IPS-NIHi7 (cell line): ENCODE data around the gene AKR1B15.
"Not testable (repeated sequence)": the region's sequence is repeated elsewhere in the genome, so short reads cannot be mapped to it uniquely, and the experiment has no call there.

ENCODE experiments used
- DNase-seq: peaks from one replicate; pipeline ENCODE4 v3.0.0; 2012; ENCODE audit warnings: mixed read lengths; ENCODE audit errors: extremely low spot score

Gene AKR1B15

DNA sequence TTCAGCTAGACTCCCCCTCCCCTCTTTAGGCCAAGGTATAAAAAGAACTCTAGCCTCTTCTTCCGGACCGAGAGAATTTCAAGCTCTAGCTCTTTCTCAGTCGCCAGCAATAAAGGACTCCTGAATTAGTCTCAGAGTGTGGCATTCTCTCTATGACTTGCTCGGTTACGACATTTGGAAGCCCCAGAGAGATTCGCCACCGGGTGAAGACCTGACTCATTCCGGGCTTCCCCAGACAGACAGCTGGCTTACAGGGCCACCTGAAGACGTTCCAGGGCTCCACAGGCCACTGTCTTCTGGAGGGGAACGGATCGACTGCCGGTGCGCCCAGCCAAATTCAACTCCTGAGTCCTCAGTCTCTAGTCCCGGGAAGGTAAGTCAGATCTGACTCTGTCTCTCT lies at the start of gene AKR1B15:
TSS of gene AKR1B15 (plus strand) at position 234 of the 400 bp plus-strand sequence. CDS start 15,510 bp downstream, outside the sequence.
- peak; percentile 17 for DNase-seq

DNA sequence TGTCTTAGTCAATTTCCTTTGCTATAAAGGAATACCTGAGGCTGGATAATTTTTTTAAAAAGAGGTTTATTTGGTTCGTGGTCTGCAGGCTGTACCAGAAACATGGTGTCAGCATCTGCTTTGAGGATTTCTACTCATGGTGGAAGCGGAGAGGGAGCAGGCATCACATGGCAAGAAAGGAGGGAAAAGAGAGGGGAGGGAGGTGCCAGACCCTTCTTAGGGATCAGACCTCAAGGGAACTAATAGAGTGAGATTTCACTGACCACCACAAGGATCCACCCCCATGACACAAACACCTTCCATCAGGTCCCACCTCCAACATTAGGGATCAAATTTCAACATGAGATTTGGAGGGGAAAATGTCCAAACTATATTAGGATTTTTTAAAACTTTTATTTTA lies 48.5 kb upstream of the AKR1B15 start:
- DNase-seq, result peak; percentile 18

- DNase-seq, result no peak
These were observed 47.9 kb upstream of the AKR1B15 start for GRCh38 chr7:134500982-134501381.

DNA sequence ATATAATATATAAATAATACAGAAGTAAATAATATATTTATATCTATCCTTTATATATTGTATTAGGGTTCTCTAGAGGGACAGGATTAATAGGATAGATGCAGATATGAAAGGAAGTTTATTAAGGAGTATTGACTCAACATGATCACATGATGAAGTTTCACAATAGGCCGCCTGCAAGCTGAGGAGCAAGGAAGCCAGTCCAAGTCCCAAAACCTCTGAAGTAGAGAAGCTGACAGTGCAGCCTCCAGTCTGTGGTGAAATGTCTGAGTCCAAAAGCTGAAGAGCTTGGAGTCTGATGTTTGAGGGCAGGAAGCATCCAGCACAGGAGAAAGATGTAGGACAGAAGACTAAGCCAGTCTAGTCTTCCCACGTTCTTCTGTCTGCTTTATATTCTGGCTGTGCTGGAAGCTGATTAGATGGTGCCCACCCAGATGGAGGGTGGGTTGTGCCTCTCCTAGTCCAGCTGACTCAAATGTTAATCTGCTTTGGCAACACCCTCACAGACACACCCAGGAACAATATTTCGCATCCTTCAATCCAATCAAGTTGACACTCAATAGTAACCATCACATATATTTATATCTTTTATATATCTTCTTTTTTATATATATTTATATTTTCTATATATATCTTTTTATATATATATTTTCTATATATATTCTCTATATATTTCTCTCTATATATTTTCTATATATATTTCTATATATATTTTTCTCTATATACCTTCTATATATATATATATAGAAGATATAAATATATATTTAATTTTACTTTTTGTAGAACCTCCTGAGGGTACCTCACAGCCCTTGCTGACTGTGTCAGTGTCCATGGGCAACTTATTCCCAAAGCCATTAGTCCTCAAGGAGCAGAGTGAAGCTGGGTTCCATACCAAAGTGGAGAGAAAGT lies 46.2 kb upstream of the AKR1B15 start:
- no peak for DNase-seq

GRCh38 chr7:134504660-134505164 lies 44.2 kb upstream of the AKR1B15 start:
- no peak for DNase-seq

DNA sequence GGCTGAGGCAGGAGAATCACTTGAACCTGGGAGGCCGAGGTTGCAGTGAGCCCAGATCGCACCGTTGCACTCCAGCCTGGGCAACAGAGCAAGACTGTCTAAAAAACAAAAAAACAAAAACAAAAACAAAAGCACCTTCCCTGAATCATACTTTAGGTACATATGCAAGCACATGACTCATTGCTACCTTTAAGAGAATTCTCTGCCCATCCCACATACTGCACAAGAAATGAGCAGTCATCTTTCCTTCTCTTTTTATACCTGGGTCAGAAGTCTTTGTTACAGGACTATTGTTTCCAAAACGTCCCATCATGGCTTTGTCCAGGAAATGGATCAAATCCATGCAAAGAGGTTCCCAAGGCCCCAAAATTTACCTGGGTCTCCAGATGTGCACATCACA lies 43.1 kb upstream of the AKR1B15 start:
- no peak for DNase-seq

- no peak for DNase-seq
These were observed 39.9 kb upstream of the AKR1B15 start for GRCh38 chr7:134509010-134509409.

- no peak for DNase-seq
These were observed 38.3 kb upstream of the AKR1B15 start for GRCh38 chr7:134510646-134511045.

GRCh38 chr7:134512271-134512670 lies 36.6 kb upstream of the AKR1B15 start:
- DNase-seq, result no peak

GRCh38 chr7:134513169-134513752 lies 35.6 kb upstream of the AKR1B15 start:
- peak; percentile 77 for DNase-seq

DNA sequence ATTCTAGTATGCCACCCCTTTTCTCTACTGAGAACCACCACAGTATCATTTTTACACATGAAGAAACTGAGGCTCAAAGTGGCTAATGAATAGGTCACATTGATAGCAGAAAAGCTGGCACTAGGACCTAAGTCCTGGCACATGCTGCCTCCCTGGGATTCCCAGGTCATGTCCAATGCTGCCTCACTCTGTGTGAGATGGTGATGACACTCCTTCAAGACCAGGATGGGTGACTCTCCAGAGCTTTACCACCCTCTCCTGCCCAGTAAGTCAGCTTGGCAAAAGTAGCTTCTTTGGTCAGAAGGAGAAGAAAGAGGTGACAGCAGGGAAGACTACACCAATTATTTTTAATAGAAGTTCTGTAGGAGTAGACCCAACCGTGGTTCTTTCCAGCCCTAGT lies 34.8 kb upstream of the AKR1B15 start:
- DNase-seq, result no peak

DNA sequence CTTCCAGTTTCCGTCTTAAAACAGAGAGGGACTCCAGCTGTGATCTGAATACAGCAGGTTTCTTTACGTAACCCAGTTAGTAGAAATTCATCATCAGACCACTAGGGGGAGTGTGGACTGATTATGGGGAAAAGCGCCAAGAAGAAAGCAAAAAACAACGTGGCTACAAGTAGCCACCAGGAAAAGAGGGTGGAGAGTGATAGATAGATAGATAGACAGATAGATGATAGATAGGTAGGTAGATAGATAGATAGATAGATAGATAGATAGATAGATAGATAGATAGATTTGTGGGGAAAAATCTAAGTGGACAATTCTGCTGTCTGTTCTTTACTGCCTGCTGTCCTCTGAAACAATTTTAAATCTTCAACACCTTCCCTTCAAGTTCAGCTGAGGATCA lies 34.2 kb upstream of the AKR1B15 start:
- peak; percentile 67 for DNase-seq

- no peak for DNase-seq
These were observed 33.1 kb upstream of the AKR1B15 start for GRCh38 chr7:134515569-134516468.

GRCh38 chr7:134520130-134520529 lies 28.8 kb upstream of the AKR1B15 start:
- no peak for DNase-seq

GRCh38 chr7:134522601-134523000 lies 26.3 kb upstream of the AKR1B15 start:
- DNase-seq, result no peak

GRCh38 chr7:134525449-134525848 lies 23.5 kb upstream of the AKR1B15 start:
- DNase-seq, result not testable (repeated sequence)

DNA sequence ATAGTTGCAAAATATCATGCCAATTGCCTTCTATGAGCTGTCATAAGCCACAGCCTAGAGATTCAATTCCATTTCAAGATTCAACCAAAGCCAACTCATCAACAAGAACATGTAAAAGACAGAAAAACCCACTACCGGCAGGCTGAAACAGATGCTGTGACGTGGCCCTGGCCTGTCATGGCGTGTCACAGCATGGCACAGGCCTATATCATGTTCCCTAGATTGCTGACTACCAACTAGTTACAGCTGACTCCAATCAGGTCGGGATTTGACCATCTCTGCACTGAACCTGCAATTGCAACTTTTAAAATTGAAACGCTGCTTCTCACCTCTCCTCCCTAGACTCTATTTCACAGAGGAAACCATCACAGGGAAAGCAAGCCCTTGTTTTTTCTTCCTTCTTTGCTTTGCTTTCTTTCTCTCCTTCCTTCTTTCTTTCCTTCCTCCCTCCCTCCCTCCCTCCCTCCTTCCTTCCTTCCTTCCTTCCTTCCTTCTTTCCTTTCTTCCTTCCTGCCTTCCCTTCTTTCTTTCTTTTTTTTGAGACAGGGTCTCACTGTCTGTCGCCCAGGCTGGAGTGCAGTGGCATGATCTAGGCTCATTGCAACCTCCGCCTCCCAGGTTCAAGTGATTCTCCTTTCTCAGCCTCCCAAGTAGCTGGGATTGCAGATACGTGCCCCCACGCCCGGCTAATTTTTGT lies 22.2 kb upstream of the AKR1B15 start:
- DNase-seq, result not testable (repeated sequence)

DNA sequence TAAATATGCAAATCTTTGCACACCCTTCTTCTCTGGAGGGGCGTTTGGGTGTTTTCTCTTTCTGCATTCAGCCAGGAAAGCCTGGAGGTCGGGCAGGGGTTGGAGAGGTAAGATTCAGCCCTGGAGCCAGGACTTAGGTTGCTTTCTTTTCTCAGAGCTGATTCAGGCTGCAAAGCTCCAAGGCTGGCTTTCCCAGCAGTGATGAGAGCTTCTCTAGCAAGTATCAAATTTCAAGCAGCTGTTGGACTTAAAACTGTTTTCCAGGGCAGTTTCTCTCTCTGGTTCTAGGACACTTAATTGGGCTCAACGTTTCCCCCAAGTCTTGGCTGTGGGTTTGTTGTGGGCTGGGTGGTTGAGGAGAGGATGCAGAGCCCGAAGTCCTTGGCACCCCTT lies 20.9 kb upstream of the AKR1B15 start:
- DNase-seq, result no peak

GRCh38 chr7:134528749-134529148 lies 20.2 kb upstream of the AKR1B15 start:
- DNase-seq, result no peak

DNA sequence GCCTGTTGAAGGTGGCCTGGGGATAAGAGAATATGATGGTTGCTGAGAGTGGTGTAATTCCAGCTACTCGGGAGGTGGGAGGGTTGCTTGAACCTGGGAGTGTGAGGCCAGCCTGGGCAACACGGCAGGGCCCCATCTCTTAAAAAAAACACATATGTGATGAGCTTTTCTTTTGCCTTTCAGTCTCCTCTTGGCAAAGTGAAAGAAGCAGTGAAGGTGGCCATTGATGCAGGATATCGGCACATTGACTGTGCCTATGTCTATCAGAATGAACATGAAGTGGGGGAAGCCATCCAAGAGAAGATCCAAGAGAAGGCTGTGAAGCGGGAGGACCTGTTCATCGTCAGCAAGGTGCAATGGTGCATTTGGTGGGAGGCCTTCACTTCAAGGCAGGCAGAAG lies 18.4 kb upstream of the AKR1B15 start:
- DNase-seq, result no peak
